ENCODE measurements around the gene CDH13.

CDH13 gene

DNA sequence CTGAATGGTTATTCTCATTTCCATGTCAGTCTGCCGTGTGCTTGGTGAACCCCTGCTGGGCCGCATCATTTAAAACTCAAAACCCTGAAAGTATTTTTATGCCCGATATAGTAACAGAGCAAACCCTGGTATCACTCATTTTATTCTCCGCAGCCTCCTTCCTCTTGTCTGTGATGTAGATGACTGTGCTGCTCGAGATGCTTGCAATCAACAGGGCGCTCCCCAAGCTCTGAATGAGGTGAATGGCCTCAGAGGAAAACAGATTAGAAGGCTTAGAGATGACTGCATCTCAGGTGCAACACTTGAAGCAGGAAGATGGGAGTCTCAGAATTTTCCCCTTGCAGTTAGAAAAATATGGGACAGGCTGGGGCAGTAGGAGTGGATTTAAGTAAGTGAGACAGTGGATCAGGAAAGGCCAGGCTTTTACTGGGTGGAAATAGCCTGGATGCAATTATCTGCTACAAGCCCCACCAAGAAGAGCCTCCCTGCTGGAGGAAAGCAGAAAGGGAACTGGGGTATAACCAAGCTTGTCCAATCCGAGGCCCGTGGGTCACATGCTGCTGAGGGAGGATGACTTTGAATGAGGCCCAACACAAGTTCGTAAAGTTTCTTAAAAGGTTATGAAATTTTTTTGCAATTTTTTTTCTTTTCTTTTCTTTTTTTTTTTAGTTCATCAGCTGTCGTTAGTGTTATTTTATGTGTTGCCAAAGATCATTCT is 166.9 kb downstream of the CDH13 start:
- DNase-seq = no peak

DNA sequence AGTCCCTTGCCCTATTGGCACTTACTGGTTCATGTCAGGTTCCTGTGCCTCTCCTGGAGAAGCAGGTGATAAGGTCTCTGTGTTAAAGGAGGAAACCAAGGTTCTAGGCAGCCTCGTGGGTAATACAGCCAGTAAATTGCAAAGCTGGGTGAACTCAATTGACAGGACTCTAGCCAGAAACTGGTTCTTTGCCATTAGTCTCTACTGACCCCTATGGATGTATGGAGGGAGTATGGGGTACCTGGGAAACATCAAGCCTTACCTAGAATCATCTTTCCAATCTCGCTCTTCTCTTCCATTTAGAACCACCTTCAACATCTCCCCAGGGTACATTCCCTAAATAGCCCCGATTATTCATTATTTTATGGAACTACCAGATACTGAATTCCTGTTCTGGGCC is 169.3 kb downstream of the CDH13 start:
- DNase-seq = no peak

DNA sequence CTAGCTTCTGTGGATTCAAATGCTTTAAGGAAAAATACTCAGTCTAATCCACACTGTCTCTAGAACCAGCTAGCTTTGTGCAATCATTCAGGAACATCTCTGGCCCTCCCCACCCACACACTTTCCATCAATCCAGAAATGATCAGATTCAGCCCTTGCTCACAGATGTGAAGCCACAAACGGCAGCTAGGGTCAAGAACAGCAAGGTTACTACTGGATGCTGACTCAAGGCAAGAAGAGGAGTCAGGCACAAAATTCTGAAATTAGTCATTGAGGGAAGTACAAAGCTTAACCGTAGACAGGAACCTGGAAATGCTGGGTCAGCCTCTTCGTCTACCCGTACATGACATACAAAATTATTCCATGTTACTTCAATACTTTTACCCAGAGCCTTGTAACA is 174.6 kb downstream of the CDH13 start:
- DNase-seq = no peak

DNA sequence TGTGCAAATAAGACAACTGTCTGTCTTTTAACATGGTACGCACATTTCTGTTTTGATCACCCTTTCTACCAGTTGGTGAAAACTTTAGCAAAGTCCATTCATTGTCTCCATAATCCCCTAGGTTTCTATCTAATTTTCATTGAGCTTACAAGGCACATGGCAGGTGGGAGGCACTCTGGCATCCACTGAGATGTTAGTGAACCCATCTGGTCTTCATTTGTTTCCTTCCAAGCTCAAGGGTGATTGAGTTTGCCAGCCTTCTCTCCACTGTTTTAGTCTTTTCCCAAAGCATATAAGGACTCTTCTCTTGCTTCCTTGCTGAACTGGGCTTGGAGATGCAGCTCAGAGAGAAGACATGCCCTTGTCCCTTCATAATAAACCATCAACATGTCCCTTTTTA is 179.1 kb downstream of the CDH13 start:
- DNase-seq = no peak

DNA sequence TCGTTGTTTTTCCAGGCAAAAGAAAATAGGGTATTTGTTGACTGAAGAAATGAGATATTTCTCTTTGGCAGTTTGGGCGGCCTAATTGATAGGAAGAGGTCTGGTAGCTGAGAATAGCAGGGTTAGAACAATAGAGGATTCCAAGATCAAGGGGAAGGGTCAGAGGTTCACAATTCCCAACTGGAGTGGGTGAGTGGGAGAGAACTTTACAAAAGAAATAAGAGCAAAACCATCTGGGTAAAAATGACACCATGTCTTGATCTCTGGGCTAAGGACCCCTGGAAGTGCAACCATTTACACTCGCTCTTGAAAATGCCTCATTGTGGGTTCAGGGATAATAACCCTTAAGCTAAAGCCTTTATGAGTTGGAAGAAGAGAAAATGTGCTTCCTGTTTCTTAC is 180.5 kb downstream of the CDH13 start:
- no peak for DNase-seq

DNA sequence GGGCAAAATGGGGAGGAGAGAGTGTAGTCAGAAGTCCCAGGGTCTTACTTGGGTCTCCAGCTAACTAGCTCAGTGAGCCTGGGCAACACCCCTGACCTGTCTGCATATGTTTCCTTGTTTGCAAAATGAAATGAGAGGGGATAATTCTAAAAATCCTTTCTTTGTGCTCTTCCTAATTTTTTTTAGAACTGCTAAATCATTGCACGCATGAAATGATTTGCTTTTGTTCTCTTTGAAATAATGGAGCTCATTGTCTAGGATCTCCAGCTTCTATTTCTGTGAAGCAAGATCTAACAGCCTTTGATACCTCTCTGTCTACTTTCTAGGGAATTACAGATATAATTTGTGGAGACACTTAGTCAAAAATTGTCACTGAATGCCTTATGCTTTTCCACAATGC is 181.3 kb downstream of the CDH13 start:
- DNase-seq = no peak

DNA sequence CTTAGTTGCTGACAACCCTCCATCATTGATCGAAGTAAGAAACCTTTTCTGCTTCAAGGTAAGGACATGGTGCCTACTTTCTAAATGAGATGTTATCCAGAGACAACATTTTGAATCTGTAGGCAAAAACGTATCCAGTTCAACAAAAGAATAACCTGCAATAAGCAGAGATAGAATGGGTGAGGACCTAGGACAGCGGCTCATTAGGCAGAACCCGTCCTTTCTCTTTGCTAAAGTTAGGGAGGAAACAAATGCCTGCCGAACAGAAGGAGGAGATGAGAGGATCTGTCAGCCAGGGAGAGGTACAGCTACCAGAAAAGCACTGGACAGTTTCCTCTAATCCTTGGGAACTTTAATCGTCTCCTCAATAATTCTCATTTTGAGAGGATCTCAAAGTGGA is 183.3 kb downstream of the CDH13 start:
- no peak for DNase-seq

DNA sequence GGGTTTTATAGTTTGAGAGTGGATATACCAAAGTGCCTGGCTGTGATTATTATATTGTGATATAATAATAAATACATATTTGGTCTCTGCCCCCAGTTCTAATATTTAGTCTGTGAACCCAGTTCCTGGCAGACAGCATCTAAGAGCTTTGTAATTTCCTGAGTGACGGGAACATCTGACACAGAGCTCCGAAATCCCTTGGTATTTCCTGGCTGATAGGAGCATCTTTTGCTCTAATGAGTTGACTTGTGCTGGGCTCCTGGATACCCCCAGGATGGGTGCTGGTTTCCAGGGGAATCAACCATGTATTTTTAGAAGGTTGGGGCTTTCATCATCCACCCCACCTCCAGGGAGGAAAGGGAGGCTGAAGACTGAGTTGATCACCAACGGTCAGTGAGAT is 187.3 kb downstream of the CDH13 start:
- no peak for DNase-seq

DNA sequence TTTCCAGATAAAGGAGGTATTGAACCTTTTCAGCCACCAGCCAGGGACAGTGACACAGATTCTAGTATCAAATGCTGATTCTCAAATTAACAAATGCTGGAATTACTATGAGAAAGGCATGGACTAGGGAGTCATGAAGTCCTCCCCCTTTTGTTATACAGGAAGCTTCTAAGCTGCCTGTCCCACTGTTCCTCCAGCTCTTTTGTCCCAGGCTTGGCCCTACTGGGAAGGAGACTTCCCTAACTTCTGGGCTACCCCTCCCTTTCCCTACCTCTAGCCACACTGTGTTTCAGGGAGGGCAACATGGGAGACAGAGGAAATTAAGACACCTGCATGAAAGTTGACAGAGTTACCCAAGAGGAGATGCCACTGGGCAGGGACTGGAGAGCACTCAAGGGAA is 192.5 kb downstream of the CDH13 start:
- no peak for DNase-seq

DNA sequence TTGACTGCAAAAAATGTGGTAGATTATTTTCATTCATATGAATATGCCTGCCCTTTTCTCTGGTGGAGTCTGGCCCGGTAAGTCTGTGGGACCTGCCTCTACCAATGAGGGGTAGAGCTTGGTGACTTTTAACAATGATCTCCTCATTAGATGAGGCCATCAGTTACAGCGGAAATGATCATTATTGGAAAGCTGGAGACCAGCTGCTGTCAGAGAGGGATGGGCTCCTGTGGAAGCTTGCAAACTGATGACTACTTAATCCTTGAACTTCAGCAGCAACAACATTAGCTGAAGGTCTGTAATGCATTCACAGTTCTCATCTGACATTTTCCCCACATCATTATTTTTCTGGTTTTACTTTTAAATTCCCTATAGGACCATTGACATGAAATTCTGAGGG is 194.1 kb downstream of the CDH13 start:
- no peak for DNase-seq

DNA sequence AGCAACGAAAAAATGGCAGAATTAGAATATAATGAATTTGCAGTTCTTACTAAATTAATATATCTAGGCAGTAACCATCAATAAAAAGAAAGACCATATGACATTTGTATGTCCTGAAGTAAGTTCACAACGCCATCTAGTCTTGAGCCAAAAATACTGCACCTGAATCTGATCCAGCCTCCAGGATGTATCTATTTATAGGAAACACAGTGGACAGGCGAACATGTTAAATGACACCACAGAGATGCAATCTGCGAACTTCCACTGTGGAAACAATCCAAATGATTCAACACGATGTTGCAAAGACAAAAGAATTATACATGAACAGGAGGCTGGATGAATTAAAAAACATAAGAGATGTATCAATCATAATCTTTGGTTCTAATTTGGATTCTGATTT is 197.6 kb downstream of the CDH13 start:
- no peak for DNase-seq

DNA sequence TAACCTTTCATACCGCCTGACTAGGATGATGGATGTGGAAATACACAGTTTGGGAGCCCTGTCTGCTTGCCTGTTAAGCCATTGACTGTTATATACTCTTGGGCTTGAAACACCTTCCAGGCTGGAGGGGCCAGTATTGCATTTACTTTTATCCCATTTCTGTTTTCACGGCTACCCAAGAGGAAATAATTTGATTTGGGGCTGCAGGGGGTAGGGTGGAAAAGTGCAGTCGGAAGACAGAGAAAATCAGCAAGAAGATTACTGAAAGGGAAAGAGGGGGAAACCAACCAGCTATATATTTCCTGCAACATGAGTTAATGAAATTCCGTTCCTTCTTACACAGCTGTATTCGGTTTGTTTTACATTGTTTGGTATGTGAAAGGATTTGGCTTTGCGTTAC is 202.5 kb downstream of the CDH13 start:
- DNase-seq = no peak

DNA sequence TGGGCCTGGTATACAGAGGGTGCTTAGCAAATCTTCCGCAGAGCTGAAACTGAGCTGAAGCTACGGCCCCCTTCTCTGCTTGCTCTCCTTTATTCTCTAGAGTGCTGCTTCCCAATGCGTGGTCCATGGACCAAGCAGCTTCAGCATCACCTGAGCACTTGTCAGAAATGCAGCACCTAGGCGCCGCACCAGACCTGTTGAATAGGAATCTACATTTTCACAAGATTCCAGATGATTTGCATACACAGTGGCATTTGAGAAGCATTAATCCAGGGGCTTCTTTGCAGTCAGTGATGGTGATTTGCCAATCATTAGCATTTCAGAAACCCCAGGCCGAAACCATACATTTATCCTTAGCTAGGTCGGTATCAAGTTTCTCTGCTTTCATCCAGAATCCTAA is 204.2 kb downstream of the CDH13 start:
- DNase-seq = no peak

DNA sequence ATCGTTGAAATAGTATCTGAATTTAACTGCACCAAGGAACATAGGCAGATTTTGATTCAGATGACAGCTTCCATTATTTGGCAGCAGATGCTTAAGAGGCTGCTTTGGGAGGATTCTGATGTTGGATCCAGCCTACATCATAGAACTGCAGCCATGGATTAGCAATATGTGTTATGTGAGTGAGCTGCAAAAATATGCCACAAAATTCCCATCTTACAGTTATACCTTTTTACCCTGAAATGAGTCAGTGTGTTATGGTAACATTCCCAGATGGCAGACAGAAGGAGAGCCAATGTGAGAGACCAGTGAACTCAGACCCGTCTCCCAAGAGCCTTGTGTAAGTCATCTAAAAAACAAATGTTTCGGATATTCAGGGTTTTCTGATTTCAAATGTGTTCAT is 206.1 kb downstream of the CDH13 start:
- no peak for DNase-seq

DNA sequence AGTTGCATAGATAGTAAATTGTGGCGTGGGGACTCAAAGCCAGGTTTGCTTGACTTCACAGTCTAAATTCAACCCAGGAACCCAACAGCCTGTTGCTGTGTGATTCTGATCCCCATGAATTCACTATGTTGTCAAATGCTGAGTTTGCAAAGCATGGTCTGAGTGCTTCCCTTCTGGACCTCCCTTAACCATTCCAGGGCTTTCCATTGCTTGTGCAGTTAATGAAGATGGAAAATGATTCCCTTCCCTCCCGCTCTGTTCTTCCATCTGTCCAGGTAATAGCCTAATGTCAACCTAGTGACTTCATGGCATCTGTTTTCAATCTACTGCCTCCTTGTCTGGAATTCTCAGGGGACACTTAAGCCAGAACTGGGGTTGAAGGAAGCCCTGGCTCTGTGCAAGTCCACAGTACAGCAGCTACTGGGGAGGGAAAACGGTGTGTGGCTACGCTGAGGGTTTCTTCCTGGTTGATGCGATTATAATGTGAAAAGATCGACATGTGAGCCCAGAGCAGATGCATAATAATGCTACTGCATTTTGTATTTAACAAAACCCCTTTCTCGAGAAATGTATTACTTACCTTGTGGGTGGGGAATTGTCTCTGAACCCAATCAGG is 206.7 kb downstream of the CDH13 start:
- DNase-seq = no peak

DNA sequence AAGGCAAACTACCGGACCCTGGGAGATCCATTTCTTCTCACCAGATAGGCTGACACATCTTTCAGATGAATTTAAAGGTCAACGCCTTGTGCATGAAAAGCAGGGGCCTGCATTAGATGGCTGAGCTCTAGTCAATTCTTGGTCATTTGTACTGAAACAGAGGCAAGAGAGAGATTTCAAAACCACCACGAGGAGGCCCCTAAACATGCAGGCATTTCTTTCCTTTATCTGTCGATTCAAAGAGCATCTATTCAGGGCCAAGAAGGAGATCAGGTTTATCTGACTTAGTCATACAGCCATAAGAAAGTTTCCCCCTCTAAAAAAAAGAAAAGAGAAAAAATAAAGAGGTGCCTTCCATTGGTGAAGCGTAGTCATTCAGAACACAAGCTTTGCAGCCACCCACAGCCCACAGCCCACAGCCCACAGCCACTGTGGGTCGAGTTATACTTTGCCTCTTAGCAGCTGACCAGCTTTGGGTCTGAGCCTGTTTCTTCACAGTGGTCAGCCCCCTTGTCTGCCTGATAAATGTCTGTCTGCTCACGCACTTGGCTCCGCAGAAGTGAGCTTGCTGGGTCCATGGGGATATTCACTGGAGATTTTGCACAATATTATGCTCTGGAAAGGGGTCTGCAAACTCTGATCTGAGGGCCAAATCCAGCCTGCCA is 207.5 kb downstream of the CDH13 start:
- DNase-seq = no peak

DNA sequence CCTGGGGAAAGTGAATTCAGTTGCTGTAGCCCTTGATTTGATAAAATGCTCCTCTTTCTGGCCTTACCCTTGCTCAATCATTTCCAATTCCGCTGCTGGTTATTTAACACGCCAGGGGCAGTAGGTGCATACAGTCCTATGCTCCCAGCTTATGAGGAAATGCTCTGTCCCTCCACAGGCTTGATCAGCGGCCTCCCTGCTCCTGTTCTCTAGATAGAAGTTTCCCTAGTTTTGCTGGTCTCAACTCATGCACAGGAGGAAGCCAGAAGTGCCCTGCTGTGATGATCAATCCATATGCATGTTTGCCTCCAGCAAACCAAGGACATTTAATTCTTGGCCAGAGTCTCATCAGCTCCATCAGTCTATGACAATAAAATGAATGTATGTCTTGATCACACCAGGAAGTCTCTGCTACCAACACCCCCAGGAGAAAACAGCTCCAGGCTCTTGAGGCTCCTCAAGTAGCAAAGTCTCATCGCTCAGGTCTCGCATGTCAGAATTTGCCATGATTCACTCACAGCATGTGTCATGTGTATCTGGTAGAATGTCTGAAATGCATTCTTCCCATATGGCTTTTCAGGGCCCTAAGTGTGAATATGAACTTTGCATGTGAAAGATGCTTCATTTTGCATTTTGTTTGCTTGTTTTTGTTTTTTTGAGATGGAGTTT is 208.9 kb downstream of the CDH13 start:
- no peak for DNase-seq

DNA sequence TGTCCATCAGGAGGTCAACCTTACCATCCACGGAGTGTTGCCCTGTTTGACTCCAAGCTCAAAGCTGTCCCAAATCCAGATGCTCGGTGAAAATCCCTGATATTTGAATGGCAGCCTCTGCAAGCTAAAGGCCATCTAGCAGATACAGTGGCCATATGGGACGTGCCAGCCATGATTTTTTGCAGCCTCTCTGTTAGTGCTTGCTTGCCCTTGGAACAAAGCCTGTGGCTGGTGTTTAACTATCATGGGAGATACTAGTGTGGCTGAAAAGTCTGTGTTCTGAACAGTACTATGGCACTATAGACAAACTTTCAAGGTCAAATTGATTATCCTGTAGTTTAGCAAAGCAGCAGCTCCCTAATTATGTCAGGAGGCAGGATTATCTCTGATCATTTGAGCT is 214.3 kb downstream of the CDH13 start:
- no peak for DNase-seq

DNA sequence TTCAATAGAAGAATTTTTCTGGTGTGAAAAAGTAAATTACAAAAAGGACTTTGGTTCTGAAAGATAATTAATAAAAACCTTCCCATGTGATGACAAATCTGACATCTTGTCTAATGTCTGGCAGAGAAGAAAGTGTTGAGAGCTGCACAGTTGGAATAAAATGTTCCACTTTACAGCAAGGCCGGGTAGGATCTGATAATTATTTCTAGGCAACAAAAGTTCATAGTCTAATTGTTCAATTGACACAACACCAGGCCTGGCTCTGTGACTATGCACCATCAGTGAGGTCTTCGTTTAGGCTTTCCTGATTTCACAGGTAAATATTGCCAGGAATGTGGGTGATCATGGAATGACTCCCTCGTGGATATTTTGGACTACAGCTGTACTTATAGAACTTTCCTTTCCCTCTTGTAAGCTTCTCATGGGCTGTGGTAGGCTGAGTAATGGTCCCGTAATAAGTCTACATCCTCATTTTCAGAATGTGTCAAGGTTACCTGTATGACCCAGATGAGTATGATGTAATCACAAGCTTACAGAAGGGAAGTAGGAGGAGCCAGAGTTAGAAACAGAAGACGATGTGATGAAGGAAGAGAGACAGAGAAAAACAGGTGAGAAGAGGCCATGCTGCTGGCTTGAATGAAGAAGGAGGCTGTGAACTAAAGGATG is 217.0 kb downstream of the CDH13 start:
- DNase-seq = no peak

DNA sequence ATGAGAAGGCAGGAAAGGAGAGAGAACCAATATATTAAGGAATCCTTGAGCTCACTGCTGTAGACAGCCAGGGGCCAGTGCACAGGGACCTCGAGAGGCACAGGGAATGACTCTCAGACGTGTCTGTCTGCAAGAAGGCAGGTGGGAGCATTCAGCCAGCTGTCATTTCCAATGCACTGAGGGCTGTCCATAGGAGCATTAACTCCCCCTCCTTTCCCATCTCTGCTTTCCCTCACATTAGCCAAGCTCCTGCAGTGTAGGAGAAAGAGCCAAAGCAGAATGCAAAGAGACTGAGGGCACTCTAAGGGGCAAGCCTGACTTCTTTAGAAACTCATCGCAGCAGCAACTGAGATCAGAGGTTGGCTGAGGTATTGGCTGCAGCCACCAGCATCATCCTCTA is 218.3 kb downstream of the CDH13 start:
- DNase-seq = no peak

DNA sequence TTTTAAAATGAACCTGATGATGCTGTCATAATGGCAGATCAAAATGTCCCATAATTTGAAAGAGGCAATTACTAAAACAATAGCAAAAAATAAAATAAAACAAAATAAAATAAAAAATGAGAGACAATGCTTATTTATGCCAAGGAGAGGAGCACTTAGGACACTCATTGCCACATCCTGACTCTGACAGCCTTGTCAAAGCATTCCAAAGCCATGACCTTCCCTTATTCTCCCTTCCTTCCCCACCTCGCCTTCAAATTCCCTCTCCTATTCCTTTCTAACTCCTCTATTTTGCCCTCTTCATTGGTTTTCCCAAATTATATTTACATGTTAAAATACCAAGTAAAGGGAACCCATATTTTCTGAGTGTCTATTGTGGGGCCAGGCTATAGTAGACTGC is 220.0 kb downstream of the CDH13 start:
- DNase-seq = no peak

DNA sequence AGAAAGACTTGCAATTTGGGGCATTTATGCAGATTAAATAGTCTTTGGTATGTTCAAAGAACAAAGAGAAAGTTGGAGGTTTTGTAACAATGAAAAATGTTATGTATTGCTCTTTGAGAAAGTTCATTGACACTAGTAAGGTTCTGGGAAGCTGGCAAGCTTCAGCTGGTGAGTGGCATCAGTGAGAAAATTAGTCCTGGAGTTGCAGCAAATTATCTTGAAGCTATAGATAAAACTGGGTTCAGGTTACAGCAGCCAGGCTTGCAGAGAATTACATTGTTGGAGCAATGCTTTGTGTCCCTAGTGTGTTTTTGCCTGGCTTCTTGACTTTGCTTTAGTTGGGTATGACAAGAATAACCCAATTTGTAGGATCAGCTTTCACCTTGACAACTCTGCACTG is 221.2 kb downstream of the CDH13 start:
- no peak for DNase-seq

DNA sequence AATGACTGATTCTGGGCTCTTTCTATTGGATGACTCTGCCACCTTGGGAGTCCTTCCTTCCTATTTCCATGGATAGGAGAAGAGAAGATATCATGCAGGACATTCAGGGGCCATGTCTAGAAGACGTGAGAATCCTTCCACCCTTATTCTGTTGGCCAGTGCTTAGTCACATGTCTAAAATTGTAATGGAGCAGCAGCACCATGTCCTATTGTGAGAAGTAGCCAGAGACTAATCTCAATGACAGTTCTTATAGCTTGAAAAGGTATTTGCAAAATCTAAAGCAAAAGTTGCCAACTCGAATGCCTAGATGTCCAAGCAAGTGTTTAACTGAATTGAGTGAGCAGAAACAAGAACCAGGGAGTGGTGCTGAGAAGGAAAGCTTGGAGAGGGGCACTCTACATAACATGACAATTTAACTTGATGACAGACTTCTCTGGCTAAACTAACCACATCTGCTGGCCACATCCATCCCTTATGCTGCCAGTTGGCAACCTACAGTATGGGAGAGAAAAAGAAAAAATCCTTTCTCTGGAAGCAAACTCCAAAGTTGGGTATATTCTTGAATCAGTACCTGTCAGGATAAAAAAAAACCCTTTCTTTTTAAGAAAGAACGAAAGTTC is 225.7 kb downstream of the CDH13 start:
- DNase-seq = no peak

Measured in central memory CD4-positive, alpha-beta T cell (primary cell).